Activated naive CD8-positive, alpha-beta T cell treated with anti-CD3 and anti-CD28 coated beads for 36 hours (primary cell): ENCODE measurements around the gene SPOCD1. TPM values are rescaled to one million over a fixed set of nuclear protein-coding genes. Genes with fewer than 3 reads are reported as not detected.

Experiments used
- DNase-seq: peaks from one replicate; pipeline ENCODE4 v3.0.0; 2021
- H3K27ac Mint-ChIP-seq: one replicate; pipeline ENCODE4 v1.8.0; 2022; ENCODE audit warnings: mild to moderate bottlenecking, moderate library complexity, mixed read lengths
- H3K27me3 Mint-ChIP-seq: one replicate; pipeline ENCODE4 v1.8.0; 2022; ENCODE audit warnings: mild to moderate bottlenecking, mixed read lengths
- H3K36me3 Mint-ChIP-seq: one replicate; pipeline ENCODE4 v1.8.0; 2021; ENCODE audit warnings: mild to moderate bottlenecking, mixed read lengths
- H3K4me1 Mint-ChIP-seq: one replicate; pipeline ENCODE4 v1.8.0; 2021; ENCODE audit warnings: mixed read lengths
- H3K4me3 Mint-ChIP-seq: one replicate; pipeline ENCODE4 v1.8.0; 2022; ENCODE audit warnings: mild to moderate bottlenecking, moderate library complexity, mixed read lengths
- H3K9me3 Mint-ChIP-seq: one replicate; pipeline ENCODE4 v1.8.0; 2022; ENCODE audit warnings: mixed read lengths
- total RNA-seq, 2 experiments: library from RNA; stranded (reverse); gene quantifications; one replicate each; pipeline ENCODE4 v1.2.3, GENCODE V29; 2021

Gene SPOCD1
- total RNA-seq, 2 experiments from 2014 or later: not detected

DNA sequence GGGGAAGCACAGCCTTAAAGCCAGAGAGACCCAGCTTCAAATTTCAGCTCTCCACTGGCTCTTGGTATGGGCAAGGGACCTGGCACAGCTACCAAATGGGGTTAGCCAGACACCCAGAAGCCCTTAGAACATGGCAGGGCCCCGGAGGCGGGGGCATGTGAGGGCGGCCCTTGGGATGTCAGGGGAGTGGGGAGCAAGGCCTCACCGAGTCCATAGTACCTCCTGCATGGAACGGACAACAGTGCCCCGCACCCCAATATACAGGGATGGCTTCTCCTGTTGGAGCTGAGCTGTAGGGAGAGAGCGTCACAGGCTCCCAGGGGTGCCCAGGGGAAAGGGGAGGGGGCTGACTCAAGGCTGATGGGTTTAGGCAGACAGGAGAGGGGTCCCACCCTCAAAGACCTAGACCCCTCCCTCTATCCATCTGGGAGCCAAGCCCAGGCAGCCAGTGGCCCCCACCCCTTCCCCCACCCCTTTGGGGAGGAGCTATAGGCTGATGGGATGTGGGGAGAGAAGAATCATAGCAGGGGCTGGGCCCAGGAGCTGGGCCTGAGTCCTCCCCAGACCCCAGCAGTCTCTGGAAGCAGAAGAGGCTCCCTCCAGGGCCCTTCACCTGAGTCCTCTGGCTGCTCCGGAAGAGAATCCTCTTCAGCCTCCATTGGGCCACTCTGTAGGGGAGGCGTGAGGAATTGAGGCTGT is 16.5 kb downstream of the SPOCD1 start:
- H3K27me3 Mint-ChIP-seq: peaks cover 2% of the 10 kb centered on the region
- H3K4me3 Mint-ChIP-seq: no peak overlapping the region
- no peaks in the 10 kb centered on the region for H3K9me3 Mint-ChIP-seq
- H3K4me1 Mint-ChIP-seq: no peaks in the 10 kb centered on the region
- no peak for DNase-seq
- H3K36me3 Mint-ChIP-seq: no peaks in the 10 kb centered on the region
- no peak overlapping the region for H3K27ac Mint-ChIP-seq

DNA sequence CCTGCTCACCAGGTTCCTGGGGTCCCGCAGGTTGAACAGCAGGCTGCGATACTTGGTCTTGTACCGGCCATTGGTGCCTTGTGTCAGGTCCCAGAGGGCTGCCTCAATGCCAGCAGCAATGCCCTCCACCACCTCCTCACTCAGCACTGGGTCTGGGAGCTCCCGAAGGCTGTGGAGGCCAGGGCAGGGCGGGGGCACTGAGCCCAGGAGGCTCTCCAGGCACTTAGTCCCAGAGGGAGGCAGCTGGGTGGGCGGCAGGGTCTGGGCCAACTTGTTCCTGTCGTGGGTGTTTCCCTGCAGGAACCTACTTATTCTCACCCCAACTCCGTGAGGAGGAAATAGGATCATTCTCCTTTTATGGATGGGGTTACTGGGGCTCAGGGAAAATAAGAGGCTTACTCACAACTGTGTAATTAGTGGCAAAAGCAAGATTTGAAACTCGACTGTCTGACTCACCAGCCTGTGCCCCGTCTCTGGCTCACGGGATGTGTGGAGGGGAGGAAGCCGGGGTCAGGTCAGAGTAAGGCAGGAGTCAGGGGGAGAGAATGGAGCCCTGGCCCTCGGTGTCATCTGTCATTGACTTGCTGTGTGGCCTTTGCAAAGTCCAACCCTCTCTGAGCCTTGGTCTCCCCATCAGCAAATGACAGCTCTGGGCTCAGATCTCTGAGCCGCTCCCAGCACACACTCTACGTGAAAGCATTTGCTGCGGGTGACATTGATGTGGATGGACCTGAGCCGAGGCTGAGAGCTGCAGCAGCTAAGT is 17.2 kb downstream of the SPOCD1 start:
- H3K36me3 Mint-ChIP-seq: no peaks in the 10 kb centered on the region
- H3K27me3 Mint-ChIP-seq: peaks cover 2% of the 10 kb centered on the region
- no peak overlapping the region for H3K4me3 Mint-ChIP-seq
- H3K27ac Mint-ChIP-seq: no peak overlapping the region
- no peaks in the 10 kb centered on the region for H3K4me1 Mint-ChIP-seq
- no peak for DNase-seq
- H3K9me3 Mint-ChIP-seq: no peaks in the 10 kb centered on the region

DNA sequence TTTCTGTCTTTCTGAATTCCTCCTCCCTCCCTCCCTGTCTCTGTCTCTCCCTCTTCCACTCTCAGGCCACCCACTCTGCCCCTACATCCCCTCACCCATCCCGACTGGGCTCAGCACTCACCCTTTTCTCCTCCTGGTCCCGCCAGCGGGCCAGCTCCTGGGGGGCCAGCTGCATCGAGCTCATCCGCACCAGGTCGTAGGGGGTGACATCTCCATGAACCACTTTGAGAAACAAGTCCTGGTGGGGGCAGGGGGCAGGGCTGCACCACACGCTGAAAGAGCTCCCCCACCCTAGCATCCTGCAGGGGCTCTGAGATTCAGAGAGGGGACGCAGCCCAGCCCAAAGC is 17.8 kb downstream of the SPOCD1 start:
- Mint-ChIP-seq H3K4me1 (no peaks in the 10 kb centered on the region), H3K4me3 (no peak overlapping the region), H3K9me3 (no peaks in the 10 kb centered on the region), H3K27ac (no peak overlapping the region), H3K27me3 (peaks cover 2% of the 10 kb centered on the region), H3K36me3 (no peaks in the 10 kb centered on the region)
- no peak for DNase-seq

DNA sequence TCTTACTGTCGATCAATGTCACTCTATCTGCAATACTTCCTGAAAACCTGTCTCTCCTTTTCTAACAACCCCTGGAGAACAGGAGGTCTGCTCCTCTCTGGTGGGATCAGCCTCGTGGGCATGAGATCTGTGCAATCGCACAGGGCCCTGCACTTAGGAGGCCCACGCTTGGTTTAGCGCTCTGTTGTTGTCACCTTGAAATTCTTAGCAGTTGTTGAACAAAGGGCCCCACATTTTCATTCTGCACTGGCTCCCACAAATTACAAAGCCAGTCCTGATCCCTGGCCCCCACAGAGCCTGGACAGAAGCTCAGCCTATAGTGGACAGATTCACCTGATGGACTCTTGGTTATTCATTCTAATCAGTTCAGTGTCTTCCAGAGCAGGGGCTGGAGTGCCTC is 18.6 kb downstream of the SPOCD1 start:
- H3K36me3 Mint-ChIP-seq: no peaks in the 10 kb centered on the region
- DNase-seq: no peak

DNA sequence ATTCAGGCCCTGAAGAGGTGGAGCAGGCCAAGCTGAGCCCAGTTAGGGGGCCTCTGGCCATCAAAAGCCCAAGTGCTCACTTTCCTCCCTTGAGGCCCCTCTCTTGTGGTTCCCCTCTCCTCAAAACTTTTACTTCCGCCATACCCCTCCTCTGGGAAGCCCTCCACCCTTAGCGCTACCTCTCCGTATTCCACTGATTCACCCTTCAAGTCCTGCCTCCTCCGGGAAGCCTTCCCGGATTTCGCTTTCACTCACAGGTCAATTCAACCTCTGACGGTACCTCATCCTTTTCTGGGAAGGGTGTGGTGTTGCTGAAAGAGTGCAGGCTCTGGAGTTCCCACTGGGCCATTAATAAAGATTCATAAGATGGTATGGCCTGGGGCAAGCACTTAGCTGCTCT is 19.1 kb downstream of the SPOCD1 start:
- peaks cover 2% of the 10 kb centered on the region for H3K27me3 Mint-ChIP-seq
- H3K27ac Mint-ChIP-seq: no peak overlapping the region
- H3K36me3 Mint-ChIP-seq: no peaks in the 10 kb centered on the region
- H3K9me3 Mint-ChIP-seq: no peaks in the 10 kb centered on the region
- no peak for DNase-seq
- H3K4me3 Mint-ChIP-seq: no peak overlapping the region
- no peaks in the 10 kb centered on the region for H3K4me1 Mint-ChIP-seq

More for the DNA sequence above, 18.6 kb downstream of the SPOCD1 start:
- Mint-ChIP-seq H3K27ac (no peak overlapping the region), H3K4me3 (no peak overlapping the region), H3K4me1 (no peaks in the 10 kb centered on the region), H3K27me3 (peaks cover 2% of the 10 kb centered on the region), H3K9me3 (no peaks in the 10 kb centered on the region)

DNA sequence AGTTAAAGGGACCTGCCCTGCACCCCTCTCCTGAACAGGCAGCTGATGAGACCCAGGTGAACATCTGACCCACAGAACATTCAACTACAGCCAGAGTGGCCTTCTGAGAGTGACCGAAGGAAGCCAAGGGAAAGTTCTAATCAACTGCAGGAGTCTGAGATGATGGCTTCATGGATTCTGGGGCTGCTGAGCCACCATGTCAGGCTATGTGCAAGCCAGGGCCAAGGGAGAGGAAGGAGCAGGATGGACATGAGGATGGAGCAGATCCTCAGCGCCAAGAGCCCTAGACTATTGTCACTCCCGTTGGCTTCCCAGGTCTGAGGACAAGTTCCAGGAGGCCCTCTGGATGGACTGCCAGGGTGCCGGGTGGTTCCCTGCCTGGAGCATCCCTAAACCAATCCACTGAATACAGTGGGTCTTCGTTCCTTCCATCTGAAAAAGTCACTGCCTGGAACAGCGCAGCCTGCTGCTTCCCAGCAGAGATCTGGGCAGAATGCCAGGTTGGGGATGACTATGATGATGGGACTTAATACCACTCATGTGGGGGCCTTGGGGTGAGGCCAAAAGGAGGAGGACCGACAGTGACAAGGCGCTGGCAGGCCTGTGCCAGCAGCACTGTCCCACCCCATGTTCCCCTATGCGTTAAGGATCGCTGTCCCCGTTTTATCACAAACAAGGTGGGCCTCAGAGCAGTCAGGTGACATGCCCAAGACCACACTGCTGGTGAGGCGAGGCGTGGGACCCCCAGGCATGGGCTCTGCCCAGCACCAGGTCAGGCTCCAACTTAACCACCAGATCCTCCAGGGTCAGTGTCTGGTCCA is 19.8 kb downstream of the SPOCD1 start:
- no peak overlapping the region for H3K4me3 Mint-ChIP-seq
- no peaks in the 10 kb centered on the region for H3K9me3 Mint-ChIP-seq
- H3K36me3 Mint-ChIP-seq: no peaks in the 10 kb centered on the region
- peaks cover 2% of the 10 kb centered on the region for H3K27me3 Mint-ChIP-seq
- no peak for DNase-seq
- H3K4me1 Mint-ChIP-seq: no peaks in the 10 kb centered on the region
- H3K27ac Mint-ChIP-seq: no peak overlapping the region

DNA sequence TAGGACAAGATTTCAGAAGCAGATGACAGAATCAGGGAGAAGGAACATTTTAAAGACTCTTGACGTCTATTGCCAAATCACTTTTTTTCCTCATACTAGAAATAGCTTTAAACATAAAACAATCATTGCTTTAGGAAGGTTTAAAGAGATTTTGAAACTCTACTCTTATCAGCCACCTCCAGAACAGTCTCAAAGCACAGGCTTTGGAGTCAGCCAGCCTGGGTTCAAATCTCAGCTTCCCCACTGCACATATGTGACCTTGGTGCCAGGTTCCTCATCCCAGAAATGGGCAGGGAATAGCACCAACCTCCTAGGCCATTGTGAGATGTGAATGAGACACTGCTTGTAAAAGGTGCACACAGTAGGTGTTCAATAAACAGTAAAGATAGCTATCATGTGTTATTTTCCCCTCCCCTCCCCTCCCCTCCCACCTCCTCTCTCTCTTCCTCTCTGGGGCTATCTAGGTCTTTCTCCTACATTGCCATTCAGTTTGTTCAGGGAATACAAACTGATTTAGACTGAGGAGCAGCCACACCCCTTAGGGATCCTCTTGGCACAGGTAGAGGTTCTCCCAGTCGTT is 20.6 kb downstream of the SPOCD1 start:
- H3K27me3 Mint-ChIP-seq: peaks cover 2% of the 10 kb centered on the region
- no peak overlapping the region for H3K27ac Mint-ChIP-seq
- H3K9me3 Mint-ChIP-seq: no peaks in the 10 kb centered on the region
- DNase-seq: no peak
- H3K4me3 Mint-ChIP-seq: no peak overlapping the region
- H3K4me1 Mint-ChIP-seq: no peaks in the 10 kb centered on the region
- H3K36me3 Mint-ChIP-seq: no peaks in the 10 kb centered on the region

DNA sequence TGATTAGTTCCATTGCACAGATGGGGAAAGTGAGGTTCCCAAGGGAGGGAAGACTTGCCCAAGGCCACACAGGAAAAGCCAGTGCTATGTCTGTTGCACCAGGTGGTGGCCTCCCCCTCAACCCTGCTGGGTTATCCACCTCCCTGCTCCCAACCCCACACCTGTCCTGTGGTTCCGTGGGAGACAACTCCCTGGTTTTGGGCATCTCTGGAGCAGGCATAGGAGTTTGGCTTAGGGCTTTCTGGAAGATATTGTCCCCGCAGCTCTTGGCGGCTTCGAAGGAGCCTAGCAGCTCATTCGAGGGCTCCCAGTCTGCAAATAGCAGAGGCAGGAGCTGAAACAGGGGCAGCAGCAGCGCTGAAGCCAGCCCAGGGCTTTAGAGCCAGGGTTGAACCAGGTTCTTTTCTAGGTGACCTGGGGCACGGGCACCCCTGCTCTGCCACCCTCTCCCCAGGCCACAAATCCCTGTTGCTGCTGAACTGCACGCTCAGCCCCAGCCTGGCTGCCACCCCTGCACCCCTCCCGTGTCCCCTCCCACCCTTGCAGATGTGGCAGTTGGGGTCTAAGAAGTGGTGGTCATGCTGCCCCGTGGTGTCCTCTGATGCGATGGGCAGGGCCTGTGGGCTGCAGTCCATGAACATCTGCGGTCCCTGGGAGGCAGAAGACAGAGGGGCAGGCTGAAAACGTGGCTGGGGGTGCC is 22.1 kb downstream of the SPOCD1 start:
- Mint-ChIP-seq H3K4me1 (peaks cover 2% of the 10 kb centered on the region), H3K36me3 (no peaks in the 10 kb centered on the region), H3K9me3 (no peaks in the 10 kb centered on the region), H3K27me3 (peaks cover 2% of the 10 kb centered on the region), H3K27ac (no peak overlapping the region), H3K4me3 (no peak overlapping the region)
- no peak for DNase-seq

DNA sequence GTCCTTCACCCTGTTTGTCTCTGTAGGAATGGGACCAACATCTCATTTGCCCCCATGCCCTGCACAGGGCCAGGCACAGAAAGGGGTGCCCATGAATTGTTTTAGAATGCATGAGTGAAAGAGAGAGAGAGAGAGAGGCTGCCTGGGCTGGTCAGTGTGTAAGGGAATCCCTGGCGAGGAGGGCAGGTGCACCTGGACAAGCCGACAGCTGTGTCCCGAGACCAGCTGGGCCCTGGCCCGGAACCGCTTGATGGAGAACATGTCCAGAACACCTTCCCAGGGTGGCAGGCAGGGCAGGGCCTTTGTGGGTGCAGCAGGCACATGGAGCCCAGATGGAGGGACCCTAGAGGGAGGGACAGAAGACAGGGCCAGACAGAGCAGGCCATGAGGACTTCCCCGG is 22.7 kb downstream of the SPOCD1 start:
- Mint-ChIP-seq H3K27me3 (peaks cover 2% of the 10 kb centered on the region), H3K4me3 (no peak overlapping the region), H3K27ac (no peak overlapping the region), H3K4me1 (peaks cover 3% of the 10 kb centered on the region), H3K9me3 (no peaks in the 10 kb centered on the region), H3K36me3 (no peaks in the 10 kb centered on the region)
- no peak for DNase-seq

DNA sequence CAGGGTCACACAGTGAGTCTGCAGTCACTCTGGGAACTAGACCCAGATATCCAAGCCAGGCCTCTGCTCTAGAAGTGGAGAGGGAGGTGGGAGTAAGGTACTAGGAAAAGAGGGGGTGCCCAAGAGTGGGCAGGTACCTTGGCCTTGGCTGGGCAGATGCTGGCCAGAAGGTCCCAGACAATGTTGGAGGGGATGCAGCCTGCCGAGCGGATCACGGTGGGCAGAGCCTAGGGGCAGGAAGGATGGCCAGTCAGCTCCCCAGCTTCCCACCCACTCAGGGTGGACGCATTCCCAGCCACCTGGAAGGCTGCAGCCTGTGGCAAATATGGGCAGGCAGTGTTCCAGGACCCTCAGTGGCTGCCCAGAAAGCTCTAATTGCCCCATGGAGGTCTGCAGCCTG is 23.3 kb downstream of the SPOCD1 start:
- Mint-ChIP-seq H3K27ac (no peak overlapping the region), H3K36me3 (no peaks in the 10 kb centered on the region), H3K4me1 (peaks cover 8% of the 10 kb centered on the region), H3K4me3 (no peak overlapping the region), H3K27me3 (peaks cover 2% of the 10 kb centered on the region), H3K9me3 (no peaks in the 10 kb centered on the region)
- no peak for DNase-seq

DNA sequence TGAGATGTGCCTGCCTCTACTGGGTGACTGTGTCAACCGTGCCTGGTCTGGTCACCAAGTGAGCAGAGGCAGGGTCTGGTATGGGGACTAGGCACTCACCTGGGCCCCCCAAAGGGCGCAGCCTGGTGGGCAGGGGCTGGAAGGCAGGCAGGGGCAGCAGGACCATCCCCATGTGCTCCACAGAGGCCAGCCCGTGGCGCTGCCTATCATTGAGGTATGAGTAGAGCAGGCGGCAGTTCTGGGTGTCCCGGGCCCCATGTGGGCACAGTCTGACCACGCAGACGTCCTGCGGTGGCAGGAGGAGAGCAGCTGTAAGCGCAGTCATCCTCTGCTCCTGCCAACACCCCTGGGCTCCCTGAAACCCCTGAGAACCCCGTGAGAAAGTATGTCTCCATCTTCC is 23.7 kb downstream of the SPOCD1 start:
- H3K36me3 Mint-ChIP-seq: no peaks in the 10 kb centered on the region
- H3K9me3 Mint-ChIP-seq: no peaks in the 10 kb centered on the region
- H3K27me3 Mint-ChIP-seq: peaks cover 2% of the 10 kb centered on the region
- no peak for DNase-seq
- H3K4me3 Mint-ChIP-seq: no peak overlapping the region
- H3K27ac Mint-ChIP-seq: no peak overlapping the region
- H3K4me1 Mint-ChIP-seq: peaks cover 8% of the 10 kb centered on the region

DNA sequence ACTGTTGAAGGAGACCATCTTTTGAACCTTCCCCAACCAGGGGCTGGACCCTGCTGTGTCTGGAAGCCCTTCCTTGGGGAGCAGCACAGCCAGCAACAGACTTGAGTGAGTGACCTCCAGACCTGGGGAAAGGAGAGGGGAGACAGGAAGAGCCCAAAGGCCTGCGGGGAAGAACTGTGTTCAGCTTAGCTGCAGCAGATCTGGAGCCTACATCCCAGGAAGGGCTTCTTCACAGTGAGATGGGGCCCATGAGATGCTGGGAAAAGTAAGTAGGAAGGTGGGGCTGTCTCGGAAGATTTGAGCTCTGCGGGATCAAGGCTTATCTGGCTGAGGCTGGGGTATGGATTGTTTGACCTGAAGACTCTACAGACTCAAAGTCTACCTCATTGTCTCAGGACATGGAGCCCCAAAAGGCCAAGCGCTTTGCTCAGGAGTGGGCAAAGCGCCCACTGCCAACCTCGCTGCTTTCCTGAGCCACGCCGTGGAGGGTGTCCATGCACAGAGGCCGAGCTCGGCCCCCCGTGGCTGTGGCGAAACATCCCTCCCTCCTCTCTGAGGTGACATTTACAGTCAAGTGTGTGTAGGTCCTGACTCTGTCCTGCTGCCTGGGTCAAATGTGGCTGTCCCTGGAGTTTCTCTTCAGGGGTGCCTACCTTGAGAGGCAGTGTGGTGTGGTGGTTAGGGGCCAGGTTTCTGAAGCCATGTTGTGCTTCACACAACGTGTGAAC is 24.5 kb downstream of the SPOCD1 start:
- no peaks in the 10 kb centered on the region for H3K9me3 Mint-ChIP-seq
- H3K27ac Mint-ChIP-seq: no peak overlapping the region
- H3K27me3 Mint-ChIP-seq: no peaks in the 10 kb centered on the region
- H3K4me1 Mint-ChIP-seq: peaks cover 8% of the 10 kb centered on the region
- no peak overlapping the region for H3K4me3 Mint-ChIP-seq
- no peak for DNase-seq
- H3K36me3 Mint-ChIP-seq: no peaks in the 10 kb centered on the region

DNA sequence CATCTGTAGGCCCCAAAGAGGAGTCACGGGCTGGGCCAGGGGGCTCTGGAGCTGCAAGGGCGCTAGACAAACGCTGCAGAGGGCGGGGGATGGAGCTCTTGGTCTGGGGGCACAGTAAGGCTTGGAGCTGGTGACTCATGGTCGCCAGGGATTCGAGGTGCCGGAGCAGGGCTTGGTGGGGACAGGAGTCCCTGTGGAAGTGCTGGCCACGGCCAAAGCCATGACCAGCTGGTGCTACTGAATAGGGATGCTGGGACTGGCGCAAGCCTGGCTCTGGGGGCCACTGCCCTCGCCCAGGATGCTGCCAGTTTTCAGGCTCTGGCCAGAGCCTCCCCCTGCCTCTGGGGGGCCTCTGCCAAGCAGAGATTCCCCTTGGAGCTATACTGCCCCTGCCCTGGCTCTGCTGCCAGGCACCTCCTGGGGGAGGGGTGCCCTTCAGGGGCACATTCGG is 25.2 kb downstream of the SPOCD1 start:
- Mint-ChIP-seq H3K4me1 (peaks cover 8% of the 10 kb centered on the region), H3K36me3 (no peaks in the 10 kb centered on the region), H3K27ac (no peak overlapping the region), H3K9me3 (no peaks in the 10 kb centered on the region), H3K27me3 (no peaks in the 10 kb centered on the region), H3K4me3 (no peak overlapping the region)
- no peak for DNase-seq

DNA sequence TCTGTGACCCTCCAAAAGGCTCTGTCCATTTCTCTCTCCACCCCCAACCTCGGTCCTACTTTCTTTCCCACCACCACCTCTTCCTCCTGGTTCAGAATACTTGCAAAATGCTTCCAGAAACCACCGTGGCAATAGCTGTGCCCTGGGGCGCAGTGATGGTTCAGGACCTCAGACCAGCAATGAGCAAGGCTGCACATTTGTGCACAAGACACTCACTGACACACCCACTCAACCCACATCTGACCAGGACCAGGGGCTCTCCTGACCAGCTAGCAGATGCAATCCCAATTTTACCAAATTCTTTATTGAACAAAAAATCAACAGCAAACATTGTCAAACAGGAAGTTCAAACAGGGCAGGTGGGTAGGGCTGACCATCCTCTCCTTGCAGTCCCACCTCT is 25.7 kb downstream of the SPOCD1 start:
- H3K4me1 Mint-ChIP-seq: peaks cover 8% of the 10 kb centered on the region
- H3K4me3 Mint-ChIP-seq: no peak overlapping the region
- no peaks in the 10 kb centered on the region for H3K9me3 Mint-ChIP-seq
- DNase-seq: no peak
- H3K36me3 Mint-ChIP-seq: no peaks in the 10 kb centered on the region
- no peaks in the 10 kb centered on the region for H3K27me3 Mint-ChIP-seq
- no peak overlapping the region for H3K27ac Mint-ChIP-seq
